H9 (cell line): Measurements from ENCODE around the gene PCDHGA12. TPM values are rescaled to one million over a fixed set of nuclear protein-coding genes. Genes with fewer than 3 reads are reported as not detected.

ENCODE experiments used
- DNase-seq: peaks from one replicate; pipeline ENCODE4 v3.0.0-alpha.2; 2017
- H2AFZ ChIP-seq: one replicate; pipeline ENCODE4 v1.6.1; 2013; ENCODE audit warnings: mild to moderate bottlenecking, low read length, control low read depth, moderate library complexity
- H2AK5ac ChIP-seq: 2 replicates; pipeline ENCODE4 v1.6.1; 2013; ENCODE audit warnings: low read length, control low read depth, mixed read lengths; ENCODE audit not compliant: insufficient read length
- H2BK120ac ChIP-seq: one replicate; pipeline ENCODE4 v1.6.1; 2013; ENCODE audit warnings: low read depth, mild to moderate bottlenecking, low read length, control low read depth, inconsistent platforms; ENCODE audit not compliant: poor library complexity, severe bottlenecking
- H2BK12ac ChIP-seq: 2 replicates; pipeline ENCODE4 v1.6.1; 2013; ENCODE audit warnings: low read length, control low read depth, mixed read lengths, low read depth; ENCODE audit not compliant: insufficient read length
- H2BK15ac ChIP-seq: 2 replicates; pipeline ENCODE4 v1.6.1; 2013; ENCODE audit warnings: low read depth, low read length, control low read depth
- H2BK20ac ChIP-seq: one replicate; pipeline ENCODE4 v1.6.1; 2013; ENCODE audit warnings: low read depth, mild to moderate bottlenecking, low read length, control low read depth, inconsistent platforms; ENCODE audit not compliant: poor library complexity, severe bottlenecking
- H2BK5ac ChIP-seq: 2 replicates; pipeline ENCODE4 v1.6.1; 2013; ENCODE audit warnings: low read length, control low read depth, mixed read lengths; ENCODE audit not compliant: insufficient read length
- H3K14ac ChIP-seq: 2 replicates; pipeline ENCODE4 v1.6.1; 2013; ENCODE audit warnings: low read length, control low read depth; ENCODE audit not compliant: insufficient read depth
- H3K18ac ChIP-seq: 2 replicates; pipeline ENCODE4 v1.6.1; 2013; ENCODE audit warnings: low read depth, mild to moderate bottlenecking, mixed read lengths, low read length, control low read depth; ENCODE audit not compliant: insufficient read length
- H3K23ac ChIP-seq: 2 replicates; pipeline ENCODE4 v1.6.1; 2013; ENCODE audit warnings: low read length, control low read depth, mixed read lengths, low read depth; ENCODE audit not compliant: insufficient read length
- H3K23me2 ChIP-seq: 2 replicates; pipeline ENCODE4 v1.6.1; 2013; ENCODE audit warnings: low read depth, mild to moderate bottlenecking, mixed read lengths, low read length, control low read depth; ENCODE audit not compliant: insufficient read length, poor library complexity, severe bottlenecking
- H3K27ac ChIP-seq: 2 replicates; pipeline ENCODE4 v1.5.1; 2013; ENCODE audit warnings: low read length, control low read depth, mixed read lengths, low read depth; ENCODE audit not compliant: insufficient read length
- H3K27me3 ChIP-seq: 2 replicates; pipeline ENCODE4 v1.6.1; 2013; ENCODE audit warnings: low read length, control low read depth, inconsistent platforms; ENCODE audit not compliant: insufficient read depth
- H3K4ac ChIP-seq: 2 replicates; pipeline ENCODE4 v1.6.1; 2013; ENCODE audit warnings: low read depth, mild to moderate bottlenecking, control low read depth, inconsistent platforms, low read length, moderate library complexity
- H3K4me1 ChIP-seq: 2 replicates; pipeline ENCODE4 v1.6.1; 2013; ENCODE audit warnings: low read length, control low read depth, inconsistent platforms; ENCODE audit not compliant: insufficient read depth
- H3K4me2 ChIP-seq: 2 replicates; pipeline ENCODE4 v1.6.1; 2013; ENCODE audit warnings: low read length, control low read depth, mixed read lengths; ENCODE audit not compliant: insufficient read length, insufficient read depth
- H3K56ac ChIP-seq: 2 replicates; pipeline ENCODE4 v1.6.1; 2013; ENCODE audit warnings: low read depth, mild to moderate bottlenecking, mixed read lengths, low read length, control low read depth; ENCODE audit not compliant: insufficient read length
- H3K79me1 ChIP-seq: 2 replicates; pipeline ENCODE4 v1.6.1; 2013; ENCODE audit warnings: low read depth, mild to moderate bottlenecking, moderate library complexity, low read length, control low read depth, inconsistent platforms; ENCODE audit not compliant: insufficient read depth, poor library complexity, severe bottlenecking
- H3K79me2 ChIP-seq: 2 replicates; pipeline ENCODE4 v1.6.1; 2013; ENCODE audit warnings: low read length, control low read depth, inconsistent platforms; ENCODE audit not compliant: insufficient read depth
- H3K9ac ChIP-seq: 2 replicates; pipeline ENCODE4 v1.6.1; 2013; ENCODE audit warnings: low read length, control low read depth, mixed read lengths; ENCODE audit not compliant: insufficient read length; ENCODE audit errors: extremely low read depth
- H3K9me3 ChIP-seq: one replicate; pipeline ENCODE4 v1.6.1; 2013; ENCODE audit warnings: low read depth, low read length, inconsistent platforms; ENCODE audit not compliant: control insufficient read depth
- H3T11ph ChIP-seq: one replicate; pipeline ENCODE4 v1.6.1; 2013; ENCODE audit warnings: mild to moderate bottlenecking, low read length, control low read depth, inconsistent platforms
- H4K20me1 ChIP-seq: one replicate; pipeline ENCODE4 v1.6.1; 2013; ENCODE audit not compliant: control insufficient read depth, insufficient read length, insufficient read depth
- H4K5ac ChIP-seq: 2 replicates; pipeline ENCODE4 v1.6.1; 2013; ENCODE audit warnings: low read depth, mild to moderate bottlenecking, mixed read lengths, low read length, control low read depth; ENCODE audit not compliant: insufficient read length
- H4K8ac ChIP-seq: replicated peaks from 2 replicates; pipeline ENCODE4 v1.6.1; 2013; ENCODE audit warnings: low read length, control low read depth, mixed read lengths, low read depth; ENCODE audit not compliant: insufficient read length
- H4K91ac ChIP-seq: 2 replicates; pipeline ENCODE4 v1.6.1; 2013; ENCODE audit warnings: low read depth, mild to moderate bottlenecking, moderate library complexity, mixed read lengths, low read length, control low read depth; ENCODE audit not compliant: insufficient read length
- H3K27ac Mint-ChIP-seq, 3 experiments: 2 replicates in 2 of 3; 3 replicates in 1 of 3; pipeline ENCODE4 v1.8.0; 2020 to 2021; ENCODE audit warnings: mixed read lengths in 3 of 3, mild to moderate bottlenecking in 1 of 3, moderate library complexity in 1 of 3
- H3K27me3 Mint-ChIP-seq: 2 replicates; pipeline ENCODE4 v1.8.0; 2021; ENCODE audit warnings: low read depth, mild to moderate bottlenecking, moderate library complexity, mixed read lengths
- H3K36me3 Mint-ChIP-seq, 3 experiments: 2 replicates in 2 of 3; 3 replicates in 1 of 3; pipeline ENCODE4 v1.8.0; 2020 to 2021; ENCODE audit warnings: low read depth in 3 of 3, mixed read lengths in 3 of 3; ENCODE audit not compliant: insufficient read depth in 1 of 3
- H3K4me1 Mint-ChIP-seq, 2 experiments: 2 replicates each; pipeline ENCODE4 v1.8.0; 2020; ENCODE audit warnings: mixed read lengths in 2 of 2
- H3K4me3 Mint-ChIP-seq, 2 experiments: 2 replicates in 1 of 2; 3 replicates in 1 of 2; pipeline ENCODE4 v1.8.0; 2020 to 2021; ENCODE audit warnings: mild to moderate bottlenecking in 2 of 2, mixed read lengths in 2 of 2, moderate library complexity in 1 of 2
- H3K9me3 Mint-ChIP-seq, 2 experiments: 2 replicates in 1 of 2; 3 replicates in 1 of 2; pipeline ENCODE4 v1.8.0; 2020; ENCODE audit warnings: mild to moderate bottlenecking in 2 of 2, mixed read lengths in 2 of 2, moderate library complexity in 1 of 2
- WGBS: extraction: QIAGEN DNeasy Blood & Tissue Kit; methylation state at CpG from one replicate; pipeline ENCODE4 v1.1.7; 2013; ENCODE audit warnings: missing lambda C conversion rate, low lambda C conversion rate, mixed read lengths; ENCODE audit not compliant: insufficient read length; ENCODE audit errors: extremely low coverage; 5-methylcytosine and 5-hydroxymethylcytosine counted together
- total RNA-seq: library from RNA; stranded (reverse); gene quantifications from 2 replicates; pipeline ENCODE4 v1.2.1, GENCODE V29; 2021
- TF ChIP-seq, protein P1 (sequence below): fragments of 200-600 bp; sonication (generic); conservative IDR thresholded peaks from 3 replicates; pipeline ENCODE4 v1.8.0; 2021; ENCODE audit warnings: antibody characterized with exemption, mild to moderate bottlenecking

PCDHGA12 gene
- total RNA-seq, 1 experiment from 2014 or later: 1.3 TPM

DNA sequence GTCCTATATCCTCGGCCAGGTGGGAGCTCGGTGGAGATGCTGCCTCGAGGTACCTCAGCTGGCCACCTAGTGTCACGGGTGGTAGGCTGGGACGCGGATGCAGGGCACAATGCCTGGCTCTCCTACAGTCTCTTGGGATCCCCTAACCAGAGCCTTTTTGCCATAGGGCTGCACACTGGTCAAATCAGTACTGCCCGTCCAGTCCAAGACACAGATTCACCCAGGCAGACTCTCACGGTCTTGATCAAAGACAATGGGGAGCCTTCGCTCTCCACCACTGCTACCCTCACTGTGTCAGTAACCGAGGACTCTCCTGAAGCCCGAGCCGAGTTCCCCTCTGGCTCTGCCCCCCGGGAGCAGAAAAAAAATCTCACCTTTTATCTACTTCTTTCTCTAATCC is 47.5 kb downstream of the PCDHGA12 start:
- no peaks in the 10 kb centered on the region for H3K79me2 ChIP-seq
- no peak for DNase-seq
- no peak overlapping the region for H3T11ph ChIP-seq
- no peak overlapping the region for H2BK5ac ChIP-seq
- H3K23me2 ChIP-seq: peaks cover 17% of the 10 kb centered on the region
- H3K4me2 ChIP-seq: peak overlapping the region; percentile 31
- 0 out of 2 replicates have a peak, but pooled peaks cover 2% of the 10 kb centered on the region for H3K4me1 ChIP-seq
- no peak overlapping the region for H3K4ac ChIP-seq
- no peak overlapping the region for H2BK20ac ChIP-seq
- H3K27ac ChIP-seq: no peak overlapping the region
- H3K79me1 ChIP-seq: no peaks in the 10 kb centered on the region
- TF ChIP-seq, protein P1, sequence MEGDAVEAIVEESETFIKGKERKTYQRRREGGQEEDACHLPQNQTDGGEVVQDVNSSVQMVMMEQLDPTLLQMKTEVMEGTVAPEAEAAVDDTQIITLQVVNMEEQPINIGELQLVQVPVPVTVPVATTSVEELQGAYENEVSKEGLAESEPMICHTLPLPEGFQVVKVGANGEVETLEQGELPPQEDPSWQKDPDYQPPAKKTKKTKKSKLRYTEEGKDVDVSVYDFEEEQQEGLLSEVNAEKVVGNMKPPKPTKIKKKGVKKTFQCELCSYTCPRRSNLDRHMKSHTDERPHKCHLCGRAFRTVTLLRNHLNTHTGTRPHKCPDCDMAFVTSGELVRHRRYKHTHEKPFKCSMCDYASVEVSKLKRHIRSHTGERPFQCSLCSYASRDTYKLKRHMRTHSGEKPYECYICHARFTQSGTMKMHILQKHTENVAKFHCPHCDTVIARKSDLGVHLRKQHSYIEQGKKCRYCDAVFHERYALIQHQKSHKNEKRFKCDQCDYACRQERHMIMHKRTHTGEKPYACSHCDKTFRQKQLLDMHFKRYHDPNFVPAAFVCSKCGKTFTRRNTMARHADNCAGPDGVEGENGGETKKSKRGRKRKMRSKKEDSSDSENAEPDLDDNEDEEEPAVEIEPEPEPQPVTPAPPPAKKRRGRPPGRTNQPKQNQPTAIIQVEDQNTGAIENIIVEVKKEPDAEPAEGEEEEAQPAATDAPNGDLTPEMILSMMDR: no peak
- H3K27me3 ChIP-seq: peaks cover 15% of the 10 kb centered on the region
- no peak overlapping the region for H4K8ac ChIP-seq
- H2BK15ac ChIP-seq: no peak overlapping the region
- no peak overlapping the region for H3K23ac ChIP-seq
- no peak overlapping the region for H3K9ac ChIP-seq
- no CpG with 5 or more reads among the region's 13 CpGs for WGBS
- H4K20me1 ChIP-seq: no peaks in the 10 kb centered on the region
- H2AK5ac ChIP-seq: no peak overlapping the region
- H3K9me3 ChIP-seq: peaks cover 5% of the 10 kb centered on the region
- no peak overlapping the region for H3K14ac ChIP-seq
- H2BK12ac ChIP-seq: no peak overlapping the region
- H4K5ac ChIP-seq: no peak overlapping the region
- no peak overlapping the region for H3K56ac ChIP-seq
- Mint-ChIP-seq H3K27ac (no peak overlapping the region), H3K4me3 (peak overlapping the region in 1 of 2 experiments; percentile 19; a peak in 2 of 5 replicates), H3K4me1 (peaks cover 26 to 33% of the 10 kb centered on the region in 2 experiments), H3K36me3 (peaks cover 0 to 21% (median 8%) of the 10 kb centered on the region in 3 experiments; a peak in 4 of 7 replicates), H3K9me3 (peaks cover 0 to 23% of the 10 kb centered on the region in 2 experiments; a peak in 4 of 5 replicates), H3K27me3 (peaks cover 33% of the 10 kb centered on the region)
- no peak overlapping the region for H2AFZ ChIP-seq
- H4K91ac ChIP-seq: no peak overlapping the region
- H3K18ac ChIP-seq: no peak overlapping the region
- H2BK120ac ChIP-seq: no peak overlapping the region
